Activated naive CD8-positive, alpha-beta T cell treated with anti-CD3 and anti-CD28 coated beads, Interleukin-2, amount 10 ng/mL, durations not matched to agents 7 days and 5 days (primary cell): ENCODE results near the gene EPN2. TPM values are rescaled to one million over a fixed set of nuclear protein-coding genes. Genes with fewer than 3 reads are reported as not detected.

Source experiments
- ATAC-seq: fragments of 150-1000 bp; cut with Tn5 transposase; one replicate; pipeline ENCODE4 v1.10.0; 2021; ENCODE audit warnings: low read depth, moderate library complexity
- POLR2A ChIA-PET: fragments of 350-600 bp; sonication (Branson Sonifier 250); formaldehyde crosslinking; loops from one replicate; lab custom pipeline; 2021; ENCODE audit warnings: antibody characterized with exemption; lab: Charles Lee
- DNase-seq: peaks from one replicate; pipeline ENCODE4 v3.0.0; 2021
- H3K27ac Mint-ChIP-seq: one replicate; pipeline ENCODE4 v1.8.0; 2022; ENCODE audit warnings: mild to moderate bottlenecking, mixed read lengths
- H3K27me3 Mint-ChIP-seq: one replicate; pipeline ENCODE4 v1.8.0; 2022; ENCODE audit warnings: mild to moderate bottlenecking, moderate library complexity, mixed read lengths
- H3K36me3 Mint-ChIP-seq: one replicate; pipeline ENCODE4 v1.8.0; 2021; ENCODE audit warnings: mild to moderate bottlenecking, mixed read lengths
- H3K4me1 Mint-ChIP-seq: one replicate; pipeline ENCODE4 v1.8.0; 2021; ENCODE audit warnings: mixed read lengths
- H3K4me3 Mint-ChIP-seq: one replicate; pipeline ENCODE4 v1.8.0; 2022; ENCODE audit warnings: mild to moderate bottlenecking, moderate library complexity, mixed read lengths
- H3K9me3 Mint-ChIP-seq: one replicate; pipeline ENCODE4 v1.8.0; 2021; ENCODE audit warnings: mixed read lengths
- total RNA-seq, 2 experiments: library from RNA; stranded (reverse); gene quantifications; one replicate each; pipeline ENCODE4 v1.2.3, GENCODE V29; 2021

The EPN2 gene
- total RNA-seq, 2 experiments from 2014 or later: 7.1 to 7.5 TPM

- peaks cover under 1% of the 10 kb centered on the region for H3K36me3 Mint-ChIP-seq
- peak overlapping the region; percentile 12 for H3K4me3 Mint-ChIP-seq
- no peak for DNase-seq
- H3K27me3 Mint-ChIP-seq: peaks cover under 1% of the 10 kb centered on the region
- peak overlapping the region; percentile 66 for H3K27ac Mint-ChIP-seq
- POLR2A ChIA-PET: no interaction called here
- no peaks in the 10 kb centered on the region for H3K9me3 Mint-ChIP-seq
- peak; percentile 80 for ATAC-seq
- H3K4me1 Mint-ChIP-seq: peaks cover 11% of the 10 kb centered on the region
Observed at GRCh38 chr17:19284005-19284959, 47.1 kb downstream of the EPN2 start.

GRCh38 chr17:19285213-19285900 lies 48.2 kb downstream of the EPN2 start:
- Mint-ChIP-seq H3K9me3 (no peaks in the 10 kb centered on the region), H3K27ac (peak overlapping the region; percentile 66), H3K4me1 (peaks cover 16% of the 10 kb centered on the region), H3K27me3 (peaks cover 10% of the 10 kb centered on the region), H3K4me3 (no peak overlapping the region), H3K36me3 (peaks cover 1% of the 10 kb centered on the region)
- DNase-seq: no peak
- no peak for ATAC-seq
- POLR2A ChIA-PET: no interaction called here

- H3K27ac Mint-ChIP-seq: no peak overlapping the region
- peaks cover 1% of the 10 kb centered on the region for H3K36me3 Mint-ChIP-seq
- no peak for ATAC-seq
- no peaks in the 10 kb centered on the region for H3K9me3 Mint-ChIP-seq
- no peak for DNase-seq
- peaks cover 13% of the 10 kb centered on the region for H3K27me3 Mint-ChIP-seq
- POLR2A ChIA-PET: no interaction called here
- peaks cover 19% of the 10 kb centered on the region for H3K4me1 Mint-ChIP-seq
- H3K4me3 Mint-ChIP-seq: no peak overlapping the region
Observed at GRCh38 chr17:19286751-19287341, 49.7 kb downstream of the EPN2 start.

- POLR2A ChIA-PET: no interaction called here
- DNase-seq (no peak), ATAC-seq (no peak)
- peaks cover 1% of the 10 kb centered on the region for H3K36me3 Mint-ChIP-seq
- peaks cover 19% of the 10 kb centered on the region for H3K4me1 Mint-ChIP-seq
- H3K27ac Mint-ChIP-seq: no peak overlapping the region
- no peak overlapping the region for H3K4me3 Mint-ChIP-seq
- H3K9me3 Mint-ChIP-seq: no peaks in the 10 kb centered on the region
- H3K27me3 Mint-ChIP-seq: peaks cover 19% of the 10 kb centered on the region
Observed at GRCh38 chr17:19287651-19288050, 50.5 kb downstream of the EPN2 start.

- H3K4me3 Mint-ChIP-seq: no peak overlapping the region
- no peak for DNase-seq
- peaks cover 19% of the 10 kb centered on the region for H3K4me1 Mint-ChIP-seq
- POLR2A ChIA-PET: no interaction called here
- no peak for ATAC-seq
- H3K9me3 Mint-ChIP-seq: no peaks in the 10 kb centered on the region
- peaks cover 19% of the 10 kb centered on the region for H3K27me3 Mint-ChIP-seq
- no peak overlapping the region for H3K27ac Mint-ChIP-seq
- peaks cover 1% of the 10 kb centered on the region for H3K36me3 Mint-ChIP-seq
Observed at GRCh38 chr17:19288453-19288852, 51.3 kb downstream of the EPN2 start.

GRCh38 chr17:19290066-19290705 lies 53.0 kb downstream of the EPN2 start:
- Mint-ChIP-seq H3K36me3 (peaks cover 1% of the 10 kb centered on the region), H3K4me1 (peaks cover 7% of the 10 kb centered on the region), H3K27ac (no peak overlapping the region), H3K4me3 (no peak overlapping the region), H3K9me3 (no peaks in the 10 kb centered on the region), H3K27me3 (peaks cover 21% of the 10 kb centered on the region)
- ATAC-seq (no peak), DNase-seq (no peak)
- POLR2A ChIA-PET: no interaction called here

- H3K4me1 Mint-ChIP-seq: peaks cover 7% of the 10 kb centered on the region
- ATAC-seq (no peak), DNase-seq (no peak)
- H3K4me3 Mint-ChIP-seq: no peak overlapping the region
- peaks cover 1% of the 10 kb centered on the region for H3K36me3 Mint-ChIP-seq
- H3K27ac Mint-ChIP-seq: no peak overlapping the region
- POLR2A ChIA-PET: no interaction called here
- H3K27me3 Mint-ChIP-seq: peaks cover 26% of the 10 kb centered on the region
- no peaks in the 10 kb centered on the region for H3K9me3 Mint-ChIP-seq
Observed at GRCh38 chr17:19291646-19292376, 54.6 kb downstream of the EPN2 start.

GRCh38 chr17:19292377-19292711 lies 55.2 kb downstream of the EPN2 start:
- POLR2A ChIA-PET: no interaction called here
- no peak for DNase-seq
- no peaks in the 10 kb centered on the region for H3K9me3 Mint-ChIP-seq
- H3K27me3 Mint-ChIP-seq: peaks cover 28% of the 10 kb centered on the region
- H3K4me1 Mint-ChIP-seq: peaks cover 7% of the 10 kb centered on the region
- peaks cover 1% of the 10 kb centered on the region for H3K36me3 Mint-ChIP-seq
- no peak overlapping the region for H3K27ac Mint-ChIP-seq
- ATAC-seq: no peak
- H3K4me3 Mint-ChIP-seq: no peak overlapping the region

GRCh38 chr17:19294443-19294842 lies 57.3 kb downstream of the EPN2 start:
- Mint-ChIP-seq H3K4me3 (no peak overlapping the region), H3K36me3 (no peaks in the 10 kb centered on the region), H3K27me3 (peaks cover 27% of the 10 kb centered on the region), H3K9me3 (no peaks in the 10 kb centered on the region), H3K4me1 (peaks cover 7% of the 10 kb centered on the region), H3K27ac (no peak overlapping the region)
- POLR2A ChIA-PET: no interaction called here
- DNase-seq (no peak), ATAC-seq (no peak)

- Mint-ChIP-seq H3K27me3 (peaks cover 25% of the 10 kb centered on the region), H3K4me3 (no peak overlapping the region)
- DNase-seq: no peak
Observed at GRCh38 chr17:19295473-19296135, 58.4 kb downstream of the EPN2 start.

GRCh38 chr17:19296786-19297778 lies 59.9 kb downstream of the EPN2 start:
- H3K27me3 Mint-ChIP-seq: peaks cover 22% of the 10 kb centered on the region
- H3K27ac Mint-ChIP-seq: no peak overlapping the region
- H3K36me3 Mint-ChIP-seq: no peaks in the 10 kb centered on the region
- POLR2A ChIA-PET: no interaction called here
- H3K4me1 Mint-ChIP-seq: no peaks in the 10 kb centered on the region
- ATAC-seq (no peak), DNase-seq (no peak)
- H3K4me3 Mint-ChIP-seq: no peak overlapping the region
- no peaks in the 10 kb centered on the region for H3K9me3 Mint-ChIP-seq

More at GRCh38 chr17:19295473-19296135, 58.4 kb downstream of the EPN2 start:
- POLR2A ChIA-PET: no interaction called here
- H3K4me1 Mint-ChIP-seq: peaks cover 2% of the 10 kb centered on the region
- no peak for ATAC-seq
- H3K27ac Mint-ChIP-seq: no peak overlapping the region
- no peaks in the 10 kb centered on the region for H3K9me3 Mint-ChIP-seq
- no peaks in the 10 kb centered on the region for H3K36me3 Mint-ChIP-seq
